Esophagus squamous epithelium (tissue), 5 donors: ENCODE data around the gene CARD8. TPM values are rescaled to one million over a fixed set of nuclear protein-coding genes. Genes with fewer than 3 reads are reported as not detected.

ENCODE experiments used
- DNase-seq: peaks from one replicate; lab custom pipeline; 2025; lab: John Stamatoyannopoulos, UW
- H3K27ac ChIP-seq, 4 donors: fragments of 200-600 bp; sonication (generic); one replicate each; pipeline ENCODE4 v1.5.1; 2016 to 2019; ENCODE audit warnings: mild to moderate bottlenecking in 1 of 4
- H3K27me3 ChIP-seq, 4 donors: fragments of 200-600 bp; sonication (generic); 1 replicate in 3 of 4; 2 replicates in 1 of 4; pipeline versions ENCODE4 v1.5.1 to v1.6.0; 2017 to 2021; ENCODE audit warnings: antibody characterized with exemption in 1 of 4
- H3K36me3 ChIP-seq, 3 donors: fragments of 200-600 bp; sonication (generic); one replicate each; pipeline ENCODE4 v1.5.1; 2016 to 2019
- H3K4me1 ChIP-seq, 3 donors: fragments of 200-600 bp; sonication (generic); one replicate each; pipeline ENCODE4 v1.5.1; 2017 to 2019
- H3K4me3 ChIP-seq, 4 donors: fragments of 200-600 bp; sonication (generic); 1 replicate in 3 of 4; 2 replicates in 1 of 4; pipeline ENCODE4 v1.5.1; 2016 to 2019; ENCODE audit warnings: mild to moderate bottlenecking in 2 of 4, moderate library complexity in 1 of 4
- H3K9me3 ChIP-seq, 3 donors: fragments of 200-600 bp; sonication (generic); one replicate each; pipeline ENCODE4 v1.5.1; 2016 to 2019
- POLR2A ChIP-seq, 4 donors: fragments of 450-650 bp; IDR thresholded peaks; one replicate each; pipeline ENCODE4 v1.6.1; 2017; ENCODE audit warnings: antibody characterized with exemption in 4 of 4, mild to moderate bottlenecking in 4 of 4, moderate library complexity in 3 of 4
- WGBS, 2 donors: methylation state at CpG; one replicate each; pipeline ENCODE4 v1.1.5; 2018; 5-methylcytosine and 5-hydroxymethylcytosine counted together
- intact Hi-C: fragments of 100-400 bp; cut with DNase I; formaldehyde crosslinking; loops from one replicate; pipeline ENCODE4 v1.15.0; 2022
- total RNA-seq, 4 donors: library from RNA; depleted of rRNA; stranded (reverse); fragments of >200 nt; gene quantifications; one replicate each; pipeline ENCODE4 v1.1.0, GENCODE V29; 2016
- TF ChIP-seq, protein P1 (sequence below), 6 experiments: fragments of 450-650 bp in 4 of 6; fragments of 200-600 bp in 2 of 6; sonication (generic) in 2 of 6; IDR thresholded peaks; one replicate each; pipeline ENCODE4 v1.5.1; 2016 to 2019; ENCODE audit warnings: antibody characterized with exemption in 6 of 6, mild to moderate bottlenecking in 4 of 6, moderate library complexity in 4 of 6
- donor health status: DM: yes; HTN: yes; CAD: no.

The CARD8 gene
- total RNA-seq, 4 donors from 2014 or later: 9.7 to 21.9 (median 11.3) TPM

DNA sequence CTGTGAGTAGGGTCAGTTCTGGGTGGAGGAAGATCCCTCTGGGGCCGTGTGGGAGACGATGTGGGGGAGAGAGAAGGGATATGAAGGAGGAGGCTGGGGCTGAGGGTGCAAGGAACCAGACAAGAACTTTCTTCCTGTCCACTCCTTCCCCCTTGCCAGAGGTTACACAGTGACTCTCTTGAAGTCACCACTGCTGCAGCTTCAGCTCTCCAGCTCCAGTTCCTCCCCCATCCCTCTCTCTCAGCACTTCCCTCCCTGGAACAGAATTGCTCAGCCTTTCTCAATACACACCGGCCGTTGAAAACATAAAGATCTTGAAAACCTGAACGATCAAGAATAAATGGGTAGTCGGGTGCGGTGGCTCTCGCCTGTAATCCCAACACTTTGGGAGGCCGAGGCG lies 80.1 kb downstream of the CARD8 start:
- no peak for TF ChIP-seq POLR2A (IDR thresholded peaks at IDR 0.05)
- TF ChIP-seq, protein P1, sequence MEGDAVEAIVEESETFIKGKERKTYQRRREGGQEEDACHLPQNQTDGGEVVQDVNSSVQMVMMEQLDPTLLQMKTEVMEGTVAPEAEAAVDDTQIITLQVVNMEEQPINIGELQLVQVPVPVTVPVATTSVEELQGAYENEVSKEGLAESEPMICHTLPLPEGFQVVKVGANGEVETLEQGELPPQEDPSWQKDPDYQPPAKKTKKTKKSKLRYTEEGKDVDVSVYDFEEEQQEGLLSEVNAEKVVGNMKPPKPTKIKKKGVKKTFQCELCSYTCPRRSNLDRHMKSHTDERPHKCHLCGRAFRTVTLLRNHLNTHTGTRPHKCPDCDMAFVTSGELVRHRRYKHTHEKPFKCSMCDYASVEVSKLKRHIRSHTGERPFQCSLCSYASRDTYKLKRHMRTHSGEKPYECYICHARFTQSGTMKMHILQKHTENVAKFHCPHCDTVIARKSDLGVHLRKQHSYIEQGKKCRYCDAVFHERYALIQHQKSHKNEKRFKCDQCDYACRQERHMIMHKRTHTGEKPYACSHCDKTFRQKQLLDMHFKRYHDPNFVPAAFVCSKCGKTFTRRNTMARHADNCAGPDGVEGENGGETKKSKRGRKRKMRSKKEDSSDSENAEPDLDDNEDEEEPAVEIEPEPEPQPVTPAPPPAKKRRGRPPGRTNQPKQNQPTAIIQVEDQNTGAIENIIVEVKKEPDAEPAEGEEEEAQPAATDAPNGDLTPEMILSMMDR (IDR thresholded peaks at IDR 0.05): no peak
- Histone ChIP-seq H3K9me3 (no peaks in the 10 kb centered on the region), H3K36me3 (peaks cover 0 to 75% (median 14%) of the 10 kb centered on the region in 3 donors), H3K4me3 (no peak overlapping the region), H3K4me1 (peaks cover 3 to 13% (median 6%) of the 10 kb centered on the region in 3 donors), H3K27me3 (no peaks in the 10 kb centered on the region), H3K27ac (no peak overlapping the region)
- 83 to 91% methylated on average over 8 to 9 of the region's 10 CpGs for WGBS, 2 donors
- intact Hi-C loops: no loop called here
- DNase-seq: no peak

DNA sequence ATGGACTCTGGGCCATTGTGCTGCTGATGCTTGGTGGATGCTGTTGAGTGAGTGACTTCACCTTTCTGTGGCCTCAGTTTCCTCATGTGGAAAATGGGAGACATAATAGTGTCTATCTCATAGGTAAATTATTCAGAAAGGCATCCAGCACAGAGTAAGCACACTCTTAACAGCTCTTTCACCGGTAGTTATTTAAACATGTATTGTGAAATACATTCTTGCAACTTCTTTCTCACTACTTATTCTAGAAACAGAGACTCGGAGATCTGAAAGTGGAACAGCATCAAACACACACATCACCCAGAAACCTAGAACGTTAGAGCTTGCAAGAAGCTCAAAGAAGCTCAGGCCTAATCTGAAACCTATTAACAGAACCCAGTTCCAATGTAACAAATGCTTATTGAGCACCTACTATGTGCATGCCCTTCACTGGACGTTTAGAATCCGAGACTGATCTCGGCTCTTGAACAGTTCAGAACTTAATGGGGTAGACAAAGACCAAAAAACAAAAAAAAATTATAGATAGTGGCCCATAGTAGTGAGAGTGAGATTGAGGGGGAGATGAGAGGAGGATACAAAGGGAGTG lies 81.2 kb downstream of the CARD8 start:
- intact Hi-C loops: no loop called here
- 72 to 82% methylated on average over 6 of the region's 6 CpGs for WGBS, 2 donors
- H3K27me3 ChIP-seq: no peaks in the 10 kb centered on the region
- DNase-seq: no peak
- no peaks in the 10 kb centered on the region for H3K9me3 ChIP-seq
- TF ChIP-seq, protein P1 (IDR thresholded peaks at IDR 0.05): no peak
- no peak for TF ChIP-seq POLR2A (IDR thresholded peaks at IDR 0.05)
- H3K4me3 ChIP-seq: no peak overlapping the region
- no peak overlapping the region for H3K27ac ChIP-seq
- H3K36me3 ChIP-seq: peaks cover 0 to 64% (median 14%) of the 10 kb centered on the region in 3 donors
- peaks cover 3 to 16% (median 6%) of the 10 kb centered on the region in 3 donors for H3K4me1 ChIP-seq

DNA sequence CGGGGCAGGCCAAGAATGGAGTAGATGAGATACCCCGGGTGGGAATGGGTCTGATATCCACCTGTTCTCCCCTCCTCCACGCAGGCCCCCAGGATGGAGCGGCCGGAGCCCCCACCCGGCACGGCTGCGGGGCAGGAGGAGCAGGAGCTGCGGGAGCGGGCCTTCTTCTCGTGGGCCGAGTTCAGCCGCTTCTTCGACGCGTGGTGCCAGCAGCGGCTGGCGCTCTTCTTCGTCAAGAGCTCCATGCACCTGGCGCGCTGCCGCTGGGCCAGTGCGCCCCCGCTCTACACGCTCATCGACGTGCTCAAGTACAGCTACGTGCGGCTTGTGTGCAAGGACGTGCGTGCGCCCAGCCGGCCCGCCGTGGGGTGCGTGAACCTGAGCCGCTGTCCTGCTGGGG lies 84.0 kb downstream of the CARD8 start:
- H3K4me3 ChIP-seq: no peak overlapping the region
- no peak for DNase-seq
- no peaks in the 10 kb centered on the region for H3K9me3 ChIP-seq
- no peak overlapping the region for H3K27ac ChIP-seq
- H3K27me3 ChIP-seq: no peaks in the 10 kb centered on the region
- intact Hi-C loops: no loop called here
- 67 to 86% methylated on average over 1 to 17 of the region's 37 CpGs for WGBS, 2 donors
- no peak for TF ChIP-seq POLR2A (IDR thresholded peaks at IDR 0.05)
- TF ChIP-seq, protein P1 (IDR thresholded peaks at IDR 0.05): no peak
- peaks cover 0 to 49% (median 14%) of the 10 kb centered on the region in 3 donors for H3K36me3 ChIP-seq
- H3K4me1 ChIP-seq: peaks cover 3 to 24% (median 6%) of the 10 kb centered on the region in 3 donors

DNA sequence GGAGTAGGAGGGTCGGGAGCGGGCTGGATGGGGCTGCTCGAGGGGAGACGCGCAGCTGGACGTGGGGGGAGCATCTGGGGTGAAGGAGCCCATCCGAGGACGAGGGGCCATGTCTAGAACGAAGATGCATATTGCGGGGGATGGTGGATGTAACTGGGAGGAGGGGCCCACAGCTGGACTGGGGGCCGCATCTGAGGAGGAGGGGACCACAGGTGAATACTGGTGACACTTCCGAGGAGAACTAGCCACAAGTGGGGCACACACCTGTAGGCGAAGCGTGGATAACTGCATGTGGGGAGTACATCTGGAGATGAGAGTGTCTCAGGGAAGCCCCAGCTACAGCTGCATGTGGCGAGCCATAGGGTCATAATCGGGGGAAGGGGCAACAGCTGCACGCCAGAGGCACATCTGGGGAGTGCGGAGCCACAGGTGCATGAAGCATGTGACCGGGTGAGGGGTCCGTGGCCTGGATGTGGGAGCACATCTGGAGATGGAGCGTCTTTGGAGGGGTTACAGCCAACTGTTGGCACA lies 84.8 kb downstream of the CARD8 start:
- WGBS, 2 donors: 3% methylated on average over 18 to 19 of the region's 21 CpGs
- intact Hi-C loops: no loop called here
- Histone ChIP-seq H3K27me3 (no peaks in the 10 kb centered on the region), H3K9me3 (no peaks in the 10 kb centered on the region), H3K36me3 (peaks cover 0 to 41% (median 14%) of the 10 kb centered on the region in 3 donors), H3K4me3 (peak overlapping the region; percentile 71 to 93 (median 89)), H3K4me1 (peaks cover 3 to 24% (median 6%) of the 10 kb centered on the region in 3 donors), H3K27ac (peak overlapping the region; percentile 92 to 99 (median 94))
- DNase-seq: no peak
- no peak for TF ChIP-seq POLR2A (IDR thresholded peaks at IDR 0.05)

DNA sequence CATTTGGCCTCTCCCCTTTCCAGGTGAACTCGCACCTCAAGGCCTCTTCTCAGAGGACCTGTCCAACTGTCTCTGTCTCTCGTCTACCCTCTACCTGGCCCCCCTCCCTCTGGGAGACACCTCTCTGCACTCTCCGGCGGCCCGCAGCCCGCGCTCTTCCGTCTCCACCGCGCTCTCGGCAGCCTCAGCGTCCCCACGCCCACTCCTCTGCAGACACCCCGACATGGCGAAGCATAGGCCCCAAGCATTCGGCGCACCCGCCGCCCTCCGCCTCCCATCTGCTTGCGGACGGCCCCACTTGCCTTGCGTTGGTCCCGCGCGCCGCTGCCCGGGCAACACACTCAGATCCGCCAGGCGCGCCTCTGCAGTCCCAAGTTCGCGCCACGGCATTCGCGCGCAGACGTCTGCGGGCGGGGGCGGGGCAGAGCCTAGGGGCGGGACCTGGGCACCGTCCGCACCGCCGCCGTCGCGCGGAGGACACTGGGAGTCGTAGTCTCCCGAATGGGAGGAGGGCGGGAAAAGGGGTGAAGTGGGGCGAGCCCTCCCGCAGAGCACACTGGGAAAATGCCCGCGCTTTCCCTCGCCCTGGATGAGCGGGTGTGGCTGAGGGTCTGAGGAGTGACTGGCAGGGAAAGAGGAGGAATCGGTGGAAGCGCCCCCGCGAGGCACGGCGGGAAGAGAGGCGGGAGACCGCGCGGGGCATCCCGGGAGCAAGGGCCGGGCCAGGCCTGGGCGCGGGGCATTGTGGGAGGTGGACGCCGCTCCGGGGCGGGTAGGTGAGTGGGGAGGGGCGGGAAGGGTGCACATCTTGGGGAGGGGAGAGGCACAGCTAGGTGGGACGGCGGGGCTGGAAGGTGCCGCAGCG lies 85.5 kb downstream of the CARD8 start, which contains the start of the genes LIG1 and ZSWIM9:
TSS of gene LIG1 (minus strand) at position 406 of the 865 bp plus-strand sequence. CDS start 4,778 bp downstream, outside the sequence.
TSS of gene ZSWIM9 (plus strand) at position 742 of the 865 bp plus-strand sequence. CDS start 1,123 bp downstream, outside the sequence.
- peak in 1 of 4 donors; percentile 32 for TF ChIP-seq POLR2A (IDR thresholded peaks at IDR 0.05)
- TF ChIP-seq, protein P1 (IDR thresholded peaks at IDR 0.05): peak in 1 of 6 experiments; percentile 58
- 0% methylated on average over 3 to 15 of the region's 82 CpGs for WGBS, 2 donors
- peaks cover 3 to 25% (median 6%) of the 10 kb centered on the region in 3 donors for H3K4me1 ChIP-seq
- intact Hi-C loops: no loop called here
- no peaks in the 10 kb centered on the region for H3K27me3 ChIP-seq
- peak within 1 kb of the TSS; percentile 92 to 99 (median 94) for H3K27ac ChIP-seq
- H3K4me3 ChIP-seq: peak within 1 kb of the TSS; percentile 71 to 93 (median 89)
- H3K36me3 ChIP-seq: peaks cover 0 to 34% (median 10%) of the 10 kb centered on the region in 3 donors
- no peaks in the 10 kb centered on the region for H3K9me3 ChIP-seq
- DNase-seq: peak; percentile 84
